Brain microvascular endothelial cell (primary cell): Measurements from ENCODE around the gene CTDSPL.

Experiments
- DNase-seq: peaks from one replicate; pipeline ENCODE4 v3.0.0-alpha.2; 2020
- H3K27ac ChIP-seq: fragments of 250-450 bp; sonication (Bioruptor Pico); 2 replicates; pipeline ENCODE4 v1.5.1; 2020; ENCODE audit warnings: mild to moderate bottlenecking, moderate library complexity
- H3K27me3 ChIP-seq: fragments of 250-450 bp; sonication (Bioruptor Pico); replicated peaks from 2 replicates; pipeline ENCODE4 v1.5.1; 2020; ENCODE audit warnings: mild to moderate bottlenecking
- H3K36me3 ChIP-seq: fragments of 250-450 bp; sonication (Bioruptor Pico); replicated peaks from 2 replicates; pipeline ENCODE4 v1.5.1; 2020; ENCODE audit warnings: mild to moderate bottlenecking
- H3K4me3 ChIP-seq: 2 replicates; pipeline ENCODE4 v1.5.1; 2011; ENCODE audit warnings: low read depth, mild to moderate bottlenecking, control low read depth, low read length, moderate library complexity
- CTCF ChIP-seq: IDR thresholded peaks from 2 replicates; pipeline ENCODE4 v1.5.1; 2011; ENCODE audit warnings: low read depth, mild to moderate bottlenecking, moderate library complexity, low read length, control low read depth, inconsistent platforms; ENCODE audit errors: missing control alignments
- in situ Hi-C: cut with HindIII; loops from 2 replicates; pipeline ENCODE4 v1.10.0; 2017; ENCODE audit warnings: low sequenced_read_pairs, low pct_ligation_motif_present

Gene CTDSPL

GRCh38 chr3:37949866-37950265 lies 88.2 kb downstream of the CTDSPL start:
- no peak overlapping the region for H3K27ac ChIP-seq
- H3K4me3 ChIP-seq: no peak overlapping the region
- DNase-seq: peak; percentile 47
- no peaks in the 10 kb centered on the region for H3K36me3 ChIP-seq
- in situ Hi-C loops: no loop called here
- no peaks in the 10 kb centered on the region for H3K27me3 ChIP-seq
- no peak for TF ChIP-seq CTCF

GRCh38 chr3:37952564-37952963 lies 90.9 kb downstream of the CTDSPL start:
- Histone ChIP-seq H3K4me3 (no peak overlapping the region), H3K27me3 (no peaks in the 10 kb centered on the region), H3K36me3 (no peaks in the 10 kb centered on the region), H3K27ac (no peak overlapping the region)
- in situ Hi-C loops: no loop called here
- no peak for TF ChIP-seq CTCF
- no peak for DNase-seq

GRCh38 chr3:37953226-37953625 lies 91.5 kb downstream of the CTDSPL start:
- DNase-seq: no peak
- no peaks in the 10 kb centered on the region for H3K27me3 ChIP-seq
- H3K27ac ChIP-seq: no peak overlapping the region
- H3K36me3 ChIP-seq: no peaks in the 10 kb centered on the region
- no peak overlapping the region for H3K4me3 ChIP-seq
- TF ChIP-seq CTCF: no peak
- in situ Hi-C loops: no loop called here

GRCh38 chr3:37953707-37954394 lies 92.2 kb downstream of the CTDSPL start:
- Histone ChIP-seq H3K27me3 (no peaks in the 10 kb centered on the region), H3K36me3 (no peaks in the 10 kb centered on the region), H3K4me3 (no peak overlapping the region), H3K27ac (no peak overlapping the region)
- TF ChIP-seq CTCF: no peak
- DNase-seq: no peak
- in situ Hi-C loops: no loop called here

GRCh38 chr3:37954881-37955280 lies 93.2 kb downstream of the CTDSPL start:
- Histone ChIP-seq H3K4me3 (no peak overlapping the region), H3K27me3 (no peaks in the 10 kb centered on the region), H3K27ac (no peak overlapping the region), H3K36me3 (no peaks in the 10 kb centered on the region)
- no peak for DNase-seq
- in situ Hi-C loops: no loop called here
- no peak for TF ChIP-seq CTCF

- DNase-seq: no peak
- Histone ChIP-seq H3K27ac (no peak overlapping the region), H3K36me3 (no peaks in the 10 kb centered on the region), H3K4me3 (no peak overlapping the region), H3K27me3 (no peaks in the 10 kb centered on the region)
- in situ Hi-C loops: no loop called here
- TF ChIP-seq CTCF: no peak
These were observed 94.4 kb downstream of the CTDSPL start for GRCh38 chr3:37955918-37956707.
